ENCODE data around the gene LGI4. TPM values are rescaled to one million over a fixed set of nuclear protein-coding genes. Genes with fewer than 3 reads are reported as not detected.

Gene LGI4
- total and polyA plus RNA-seq, 2 experiments from 2014 or later = 3.4 to 4.3 TPM

GRCh38 chr19:35157431-35157830 lies 22.6 kb upstream of the LGI4 start:
- H3K36me3 Mint-ChIP-seq (ENCODE audit: low read depth) = peaks cover 63% of the 10 kb centered on the region
- no peaks in the 10 kb centered on the region for H3K9me2 ChIP-seq (ENCODE audit: insufficient read depth)
- H3K4me3 Mint-ChIP-seq = no peak overlapping the region
- no peak overlapping the region for H3K4me2 ChIP-seq
- peaks cover 3% of the 10 kb centered on the region for H3K27me3 Mint-ChIP-seq (ENCODE audit: insufficient read depth, low read depth, poor library complexity)
- no peak overlapping the region for H3K27ac Mint-ChIP-seq
- no peak overlapping the region for H3K4me3 ChIP-seq
- no peak for DNase-seq (ENCODE audit: low spot score)
- H3K27ac ChIP-seq (ENCODE audit: low read depth) = no peak overlapping the region
- H4K20me1 ChIP-seq (replicated peaks; ENCODE audit: insufficient read depth) = peaks cover 12% of the 10 kb centered on the region; the same call in 1 of the 2 replicates
- peaks cover 9% of the 10 kb centered on the region; the same call in 1 of the 2 replicates for H3F3A ChIP-seq (replicated peaks; ENCODE audit: low read depth)
- peaks cover 22% of the 10 kb centered on the region for H3K4me1 Mint-ChIP-seq
- ATAC-seq = no peak
- peaks cover 18% of the 10 kb centered on the region for H3K4me1 ChIP-seq (ENCODE audit: insufficient read depth)
- H3K79me2 ChIP-seq (replicated peaks; ENCODE audit: insufficient read depth) = peaks cover 16% of the 10 kb centered on the region
- peaks cover 38% of the 10 kb centered on the region for H3K36me3 ChIP-seq (ENCODE audit: insufficient read depth)
- no peak overlapping the region for H2AFZ ChIP-seq
- H3K27me3 ChIP-seq (ENCODE audit: insufficient read depth) = no peaks in the 10 kb centered on the region
- no peaks in the 10 kb centered on the region; the same call in 2 of the 3 replicates for H3K9me3 Mint-ChIP-seq
- TF ChIP-seq STAT1 (IDR thresholded peaks at IDR 0.05; ENCODE audit: unreplicated experiment) (no peak), REST (IDR thresholded peaks at IDR 0.05; ENCODE audit: unreplicated experiment) (no peak), ZNF114 (CRISPR knock-in tag; IDR thresholded peaks at IDR 0.05) (no peak), EZH2 (IDR thresholded peaks at IDR 0.05; ENCODE audit: low read depth, unreplicated experiment) (no peak), ETS1 (IDR thresholded peaks at IDR 0.05) (no peak), JUNB (IDR thresholded peaks at IDR 0.05; ENCODE audit: unreplicated experiment) (no peak), ZNF331 (CRISPR knock-in tag; IDR thresholded peaks at IDR 0.05; ENCODE audit: low read depth) (no peak), ZNF462 (CRISPR knock-in tag; IDR thresholded peaks at IDR 0.05) (no peak), POLR2AphosphoS5 (IDR thresholded peaks at IDR 0.05; ENCODE audit: low read depth) (no peak), CTCF (conservative IDR thresholded peaks at IDR 0.05; ENCODE audit: low read depth in 2 of 2) (no peak), NANOG (IDR thresholded peaks at IDR 0.05; ENCODE audit: borderline replicate concordance) (no peak), CREB1 (CRISPR knock-in tag; IDR thresholded peaks at IDR 0.05; ENCODE audit: low read depth) (no peak)

All from GM23338 (cell line).